Esophagus muscularis mucosa (tissue), 4 donors: Measurements from ENCODE around the gene SPN. TPM values are rescaled to one million over a fixed set of nuclear protein-coding genes. Genes with fewer than 3 reads are reported as not detected.

Experiments used
- DNase-seq: peaks from one replicate; pipeline ENCODE4 v3.0.0-alpha.2; 2017; ENCODE audit errors: extremely low spot score
- H3K27ac ChIP-seq, 4 donors: fragments of 200-600 bp; sonication (generic); replicated peaks in 1 of 4; 1 replicate in 3 of 4; 2 replicates in 1 of 4; pipeline ENCODE4 v1.5.1; 2016 to 2019; ENCODE audit warnings: mild to moderate bottlenecking in 1 of 4
- H3K27me3 ChIP-seq, 4 donors: fragments of 200-600 bp; sonication (generic); one replicate each; pipeline versions ENCODE4 v1.5.1 to v1.6.0; 2016 to 2019
- H3K36me3 ChIP-seq, 4 donors: fragments of 200-600 bp; sonication (generic); one replicate each; pipeline ENCODE4 v1.5.1; 2016 to 2019
- H3K4me1 ChIP-seq, 4 donors: fragments of 200-600 bp; sonication (generic); one replicate each; pipeline ENCODE4 v1.5.1; 2016 to 2019
- H3K4me3 ChIP-seq, 4 donors: fragments of 200-600 bp; sonication (generic); 1 replicate in 2 of 4; 2 replicates in 2 of 4; pipeline ENCODE4 v1.5.1; 2016 to 2019; ENCODE audit warnings: mild to moderate bottlenecking in 4 of 4, moderate library complexity in 1 of 4
- H3K9me3 ChIP-seq, 4 donors: fragments of 200-600 bp; sonication (generic); 1 replicate in 3 of 4; 2 replicates in 1 of 4; pipeline ENCODE4 v1.5.1; 2016 to 2019
- CTCF ChIP-seq, 3 experiments: fragments of 200-600 bp in 2 of 3; fragments of 450-650 bp in 1 of 3; sonication (generic) in 2 of 3; IDR thresholded peaks; one replicate each; pipeline ENCODE4 v1.5.1; 2017 to 2019; ENCODE audit warnings: antibody characterized with exemption in 3 of 3, mild to moderate bottlenecking in 2 of 3, moderate library complexity in 1 of 3
- EP300 ChIP-seq: sonication (generic); formaldehyde crosslinking; IDR thresholded peaks from one replicate; pipeline ENCODE4 v1.6.1; 2017; ENCODE audit warnings: antibody characterized with exemption
- POLR2A ChIP-seq: fragments of 450-650 bp; IDR thresholded peaks from one replicate; pipeline ENCODE4 v1.6.1; 2017; ENCODE audit warnings: antibody characterized with exemption, moderate library complexity, mild to moderate bottlenecking, low read depth
- POLR2AphosphoS5 ChIP-seq, 2 donors: sonication (generic); formaldehyde crosslinking; IDR thresholded peaks; one replicate each; pipeline ENCODE4 v1.6.1; 2017; ENCODE audit warnings: antibody characterized with exemption in 2 of 2
- WGBS: methylation state at CpG from one replicate; pipeline ENCODE4 v1.1.5; 2018; 5-methylcytosine and 5-hydroxymethylcytosine counted together
- intact Hi-C: fragments of 100-400 bp; cut with DNase I; formaldehyde crosslinking; loops from one replicate; pipeline ENCODE4 v1.15.1; 2023
- total RNA-seq, 4 donors: library from RNA; depleted of rRNA; stranded (reverse); fragments of >200 nt; gene quantifications; one replicate each; pipeline versions ENCODE4 v1.1.0 to v1.2.1, GENCODE V29; 2016

The SPN gene
- total RNA-seq, 4 donors from 2014 or later: 1.1 to 4.2 (median 2.6) TPM

GRCh38 chr16:29656688-29657523 is 6.1 kb upstream of the SPN start:
- no peaks in the 10 kb centered on the region for H3K27me3 ChIP-seq
- intact Hi-C loops: no loop called here
- no peak for DNase-seq

GRCh38 chr16:29658705-29659104 is 4.3 kb upstream of the SPN start:
- 84% methylated on average over 6 of the region's 6 CpGs for whole genome bisulfite sequencing
- H3K36me3 ChIP-seq: no peaks in the 10 kb centered on the region
- H3K4me1 ChIP-seq: no peaks in the 10 kb centered on the region
- no peak overlapping the region for H3K27ac ChIP-seq
- no peak for DNase-seq
- no peak for TF ChIP-seq POLR2A
- intact Hi-C loops: no loop called here
- no peak overlapping the region for H3K4me3 ChIP-seq
- peaks cover 0 to 8% (median 0%) of the 10 kb centered on the region in 4 donors for H3K27me3 ChIP-seq
- no peaks in the 10 kb centered on the region for H3K9me3 ChIP-seq

More at GRCh38 chr16:29656688-29657523, 6.1 kb upstream of the SPN start:
- H3K27ac ChIP-seq: no peak overlapping the region
- 76% methylated on average over 10 of the region's 11 CpGs for WGBS
- H3K9me3 ChIP-seq: no peaks in the 10 kb centered on the region
- H3K4me1 ChIP-seq: no peaks in the 10 kb centered on the region
- H3K4me3 ChIP-seq: no peak overlapping the region
- TF ChIP-seq POLR2AphosphoS5 (IDR thresholded peaks at IDR 0.05) (no peak), EP300 (no peak), CTCF (IDR thresholded peaks at IDR 0.05) (no peak), POLR2A (no peak)
- H3K36me3 ChIP-seq: no peaks in the 10 kb centered on the region

GRCh38 chr16:29662000-29662728 is 883 bp upstream of the SPN start:
- DNase-seq: no peak
- Histone ChIP-seq H3K36me3 (no peaks in the 10 kb centered on the region), H3K9me3 (no peaks in the 10 kb centered on the region), H3K27me3 (peaks cover 0 to 23% (median 0%) of the 10 kb centered on the region in 4 donors), H3K4me1 (peaks cover 0 to 15% (median 12%) of the 10 kb centered on the region in 4 donors), H3K27ac (no peak overlapping the region), H3K4me3 (no peak overlapping the region)
- WGBS: 82% methylated on average over 17 of the region's 17 CpGs
- intact Hi-C loops: no loop called here
- TF ChIP-seq CTCF (IDR thresholded peaks at IDR 0.05): no peak
- no peak for TF ChIP-seq EP300
- TF ChIP-seq POLR2A: no peak
- TF ChIP-seq POLR2AphosphoS5 (IDR thresholded peaks at IDR 0.05): no peak

- Histone ChIP-seq H3K27me3 (peaks cover 0 to 23% (median 0%) of the 10 kb centered on the region in 4 donors), H3K4me3 (peak overlapping the region in 2 of 4 donors; percentile 14 to 32), H3K4me1 (peaks cover 0 to 15% (median 12%) of the 10 kb centered on the region in 4 donors), H3K9me3 (no peaks in the 10 kb centered on the region), H3K36me3 (no peaks in the 10 kb centered on the region), H3K27ac (no peak overlapping the region)
- 65% methylated on average over 4 of the region's 4 CpGs for WGBS
- intact Hi-C loops: no loop called here
- no peak for DNase-seq
- TF ChIP-seq CTCF (IDR thresholded peaks at IDR 0.05) (no peak), EP300 (no peak), POLR2A (no peak), POLR2AphosphoS5 (IDR thresholded peaks at IDR 0.05) (no peak)
Observed at GRCh38 chr16:29662729-29663015, 375 bp upstream of the SPN start.

GRCh38 chr16:29663807-29664090 is 702 bp downstream of the SPN start:
- no peak overlapping the region for H3K27ac ChIP-seq
- no peak for TF ChIP-seq EP300
- no peak for TF ChIP-seq CTCF (IDR thresholded peaks at IDR 0.05)
- TF ChIP-seq POLR2AphosphoS5 (IDR thresholded peaks at IDR 0.05): no peak
- no peak for TF ChIP-seq POLR2A
- no peaks in the 10 kb centered on the region for H3K9me3 ChIP-seq
- intact Hi-C loops: no loop called here
- no peaks in the 10 kb centered on the region for H3K36me3 ChIP-seq
- peaks cover 0 to 23% (median 0%) of the 10 kb centered on the region in 4 donors for H3K27me3 ChIP-seq
- WGBS: no CpG with 5 or more reads among the region's 3 CpGs
- DNase-seq: no peak
- H3K4me3 ChIP-seq: peak overlapping the region in 3 of 4 donors; percentile 14 to 32 (median 29)
- peaks cover 0 to 15% (median 12%) of the 10 kb centered on the region in 4 donors for H3K4me1 ChIP-seq
